Gastroesophageal sphincter (tissue), 3 donors: ENCODE results near the gene ATF6.

Source experiments
- CTCF ChIP-seq, 4 experiments: fragments of 200-600 bp in 2 of 4; fragments of 450-650 bp in 2 of 4; sonication (generic) in 1 of 4; IDR thresholded peaks; one replicate each; pipeline ENCODE4 v1.5.1; 2017 to 2019; ENCODE audit warnings: antibody characterized with exemption in 4 of 4, mild to moderate bottlenecking in 2 of 4, moderate library complexity in 2 of 4
- POLR2AphosphoS5 ChIP-seq: sonication (generic); formaldehyde crosslinking; IDR thresholded peaks from one replicate; pipeline ENCODE4 v1.6.1; 2017; ENCODE audit warnings: antibody characterized with exemption

- no peak for TF ChIP-seq POLR2AphosphoS5
- TF ChIP-seq CTCF (IDR thresholded peaks at IDR 0.05) = no peak
Observed at GRCh38 chr1:161787355-161787754, 21.2 kb downstream of the ATF6 start.
